Transverse colon (tissue), 3 donors: ENCODE data around the gene CYP27A1.

Experiments used
- EP300 ChIP-seq: sonication (generic); formaldehyde crosslinking; IDR thresholded peaks from one replicate; pipeline ENCODE4 v1.6.1; 2017; ENCODE audit warnings: antibody characterized with exemption, low read depth
- TF ChIP-seq, protein P1 (sequence below), 5 experiments: fragments of 200-600 bp in 3 of 5; fragments of 450-650 bp in 2 of 5; sonication (generic) in 3 of 5; IDR thresholded peaks; 1 replicate in 2 of 5; 2 replicates in 3 of 5; pipeline ENCODE4 v1.5.1; 2016 to 2017; ENCODE audit warnings: antibody characterized with exemption in 5 of 5, inconsistent platforms in 3 of 5, mild to moderate bottlenecking in 2 of 5, moderate library complexity in 1 of 5

DNA sequence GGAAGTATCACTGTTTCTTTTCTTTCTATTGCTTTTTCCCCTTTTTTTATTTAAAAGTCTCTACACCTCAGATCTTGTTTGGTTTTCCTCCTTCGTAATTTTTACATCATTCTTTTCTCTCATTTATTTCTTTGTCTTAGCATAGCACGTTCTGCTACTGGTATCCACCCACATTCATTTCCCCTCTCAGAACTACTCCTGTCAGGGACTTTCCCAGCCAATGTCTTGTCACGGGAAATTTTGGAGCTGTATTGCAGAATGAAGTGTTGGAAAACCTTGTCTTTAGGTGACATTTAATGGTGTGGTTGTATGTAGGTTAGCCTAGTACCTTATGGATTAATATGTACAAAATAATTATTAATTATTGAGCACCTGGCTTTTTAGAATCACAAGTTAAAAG, 37.3 kb upstream of the CYP27A1 start:
- TF ChIP-seq, protein P1, sequence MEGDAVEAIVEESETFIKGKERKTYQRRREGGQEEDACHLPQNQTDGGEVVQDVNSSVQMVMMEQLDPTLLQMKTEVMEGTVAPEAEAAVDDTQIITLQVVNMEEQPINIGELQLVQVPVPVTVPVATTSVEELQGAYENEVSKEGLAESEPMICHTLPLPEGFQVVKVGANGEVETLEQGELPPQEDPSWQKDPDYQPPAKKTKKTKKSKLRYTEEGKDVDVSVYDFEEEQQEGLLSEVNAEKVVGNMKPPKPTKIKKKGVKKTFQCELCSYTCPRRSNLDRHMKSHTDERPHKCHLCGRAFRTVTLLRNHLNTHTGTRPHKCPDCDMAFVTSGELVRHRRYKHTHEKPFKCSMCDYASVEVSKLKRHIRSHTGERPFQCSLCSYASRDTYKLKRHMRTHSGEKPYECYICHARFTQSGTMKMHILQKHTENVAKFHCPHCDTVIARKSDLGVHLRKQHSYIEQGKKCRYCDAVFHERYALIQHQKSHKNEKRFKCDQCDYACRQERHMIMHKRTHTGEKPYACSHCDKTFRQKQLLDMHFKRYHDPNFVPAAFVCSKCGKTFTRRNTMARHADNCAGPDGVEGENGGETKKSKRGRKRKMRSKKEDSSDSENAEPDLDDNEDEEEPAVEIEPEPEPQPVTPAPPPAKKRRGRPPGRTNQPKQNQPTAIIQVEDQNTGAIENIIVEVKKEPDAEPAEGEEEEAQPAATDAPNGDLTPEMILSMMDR (IDR thresholded peaks at IDR 0.05): no peak
- TF ChIP-seq EP300: no peak
